Panc1 (cell line): Measurements from ENCODE around the gene MAT2B. TPM values are rescaled to one million over a fixed set of nuclear protein-coding genes. Genes with fewer than 3 reads are reported as not detected.
A peak's percentile ranks its signal among the peaks of the same experiment; 100 is the strongest.

Source experiments
- ATAC-seq: fragments of 200-7000 bp; cut with Tn5 transposase; 2 replicates; pipeline ENCODE4 v1.9.1; 2020; ENCODE audit warnings: mild to moderate bottlenecking, moderate library complexity
- BruUV-seq: library from RNA; stranded (reverse); fragments of 400-500 nt; replicated peaks from 2 replicates; lab custom pipeline; 2021; lab: Mats Ljungman, UMichigan
- CTCF ChIA-PET: fragments of 300-600 bp; sonication (Branson Sonifier 250); formaldehyde crosslinking; loops from one replicate; lab custom pipeline; 2022; ENCODE audit warnings: antibody characterized with exemption; lab: Charles Lee
- POLR2A ChIA-PET: fragments of 300-600 bp; sonication (Branson Sonifier 250); formaldehyde crosslinking; loops from one replicate; lab custom pipeline; 2022; ENCODE audit warnings: antibody characterized with exemption; lab: Charles Lee
- DNase-seq: peaks from one replicate; pipeline ENCODE4 v3.0.0-alpha.2; 2010; ENCODE audit warnings: low read depth, low spot score
- H3K27ac ChIP-seq: 2 replicates; pipeline ENCODE4 v1.5.1; 2011; ENCODE audit warnings: mild to moderate bottlenecking, low read length, inconsistent platforms
- H3K27me3 ChIP-seq: fragments of 200-500 bp; sonication (Bioruptor generic); 2 replicates; pipeline ENCODE4 v1.6.0; 2014; ENCODE audit warnings: low read length, inconsistent platforms; ENCODE audit not compliant: control insufficient read depth, insufficient read depth
- H3K36me3 ChIP-seq: fragments of 200-500 bp; sonication (Bioruptor generic); 2 replicates; pipeline ENCODE4 v1.5.1; 2014; ENCODE audit warnings: inconsistent platforms, mild to moderate bottlenecking, low read length, moderate library complexity; ENCODE audit not compliant: control insufficient read depth, insufficient read depth
- H3K4me1 ChIP-seq: 2 replicates; pipeline ENCODE4 v1.5.1; 2011; ENCODE audit warnings: inconsistent platforms, mild to moderate bottlenecking, low read length, moderate library complexity; ENCODE audit not compliant: control insufficient read depth, insufficient read depth
- H3K4me3 ChIP-seq, 2 experiments: 2 replicates each; pipeline ENCODE4 v1.5.1; 2011 to 2012; ENCODE audit warnings: low read depth in 2 of 2, low read length in 2 of 2, mild to moderate bottlenecking in 2 of 2, inconsistent platforms in 1 of 2, moderate library complexity in 1 of 2
- H3K9me3 ChIP-seq: fragments of 200-500 bp; sonication (Bioruptor generic); 2 replicates; pipeline ENCODE4 v1.5.1; 2014; ENCODE audit warnings: low read depth, mild to moderate bottlenecking, inconsistent platforms, low read length, moderate library complexity; ENCODE audit not compliant: control insufficient read depth, insufficient read depth
- POLR2AphosphoS5 ChIP-seq: IDR thresholded peaks from 2 replicates; pipeline ENCODE4 v1.6.1; 2012; ENCODE audit warnings: mild to moderate bottlenecking, low read depth, low read length, moderate library complexity
- SIN3A ChIP-seq: IDR thresholded peaks from 2 replicates; pipeline ENCODE4 v1.6.1; 2012; ENCODE audit warnings: low read depth, mild to moderate bottlenecking, low read length, moderate library complexity, borderline replicate concordance; ENCODE audit not compliant: insufficient read depth
- TCF7L2 ChIP-seq: IDR thresholded peaks from 2 replicates; pipeline ENCODE4 v1.6.1; 2011; ENCODE audit warnings: mild to moderate bottlenecking, low read depth, low read length, inconsistent platforms
- in situ Hi-C: cut with HindIII; loops from 2 replicates; pipeline ENCODE4 v1.10.0; 2016; ENCODE audit warnings: low sequenced_read_pairs, low pct_unique_long_range_greater_than_20kb
- intact Hi-C: fragments of 100-400 bp; cut with micrococcal nuclease; formaldehyde crosslinking; loops from one replicate; pipeline ENCODE4 v1.10.0; 2022; ENCODE audit not compliant: unreplicated experiment
- total RNA-seq: library from RNA; stranded (reverse); gene quantifications from one replicate; pipeline ENCODE4 v1.2.1, GENCODE V29; 2021; ENCODE audit not compliant: unreplicated experiment
- TF ChIP-seq, protein P1 (sequence below): fragments of 450-650 bp; IDR thresholded peaks from 2 replicates; pipeline ENCODE4 v1.5.1; 2017; ENCODE audit warnings: mild to moderate bottlenecking
- TF ChIP-seq, protein P2 (sequence below), 2 experiments: IDR thresholded peaks; 2 replicates each; pipeline ENCODE4 v1.6.1; 2011 to 2012; ENCODE audit warnings: low read depth in 2 of 2, control low read depth in 1 of 2, low read length in 1 of 2, mild to moderate bottlenecking in 1 of 2, moderate library complexity in 1 of 2; ENCODE audit not compliant: insufficient read depth in 1 of 2

MAT2B gene
- total RNA-seq, 1 experiment from 2014 or later = 52.1 TPM

DNA sequence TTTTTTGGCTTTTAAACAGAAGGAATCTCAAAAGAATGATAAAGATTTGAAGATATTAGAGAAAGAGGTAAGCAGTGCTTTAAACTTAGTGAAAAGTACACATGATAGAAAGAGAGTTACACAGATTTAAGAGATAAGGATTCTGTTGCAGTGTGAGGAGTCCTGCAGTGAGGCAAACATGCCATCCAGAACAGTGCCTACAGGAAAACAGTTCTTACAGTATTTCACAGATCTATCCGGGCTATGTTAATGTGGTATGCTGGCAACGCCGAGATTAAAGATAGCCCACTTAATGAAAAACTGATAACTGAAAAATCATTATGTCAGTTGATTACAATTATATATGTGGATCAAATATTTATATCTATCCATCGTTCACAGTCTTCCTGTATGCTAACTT is 37.7 kb upstream of the MAT2B start:
- Histone ChIP-seq H3K4me1 (peaks cover 8% of the 10 kb centered on the region; the same call in 1 of the 2 replicates), H3K27me3 (no peaks in the 10 kb centered on the region), H3K4me3 (no peak overlapping the region), H3K36me3 (peaks cover 28% of the 10 kb centered on the region), H3K9me3 (no peaks in the 10 kb centered on the region), H3K27ac (no peak overlapping the region)
- CTCF ChIA-PET = no interaction called here
- BruUV-seq = no TSS peak
- no peak for DNase-seq
- ATAC-seq = no peak
- POLR2A ChIA-PET = no interaction called here
- in situ Hi-C loops = no loop called here
- intact Hi-C loops = no loop called here
- TF ChIP-seq, protein P1, sequence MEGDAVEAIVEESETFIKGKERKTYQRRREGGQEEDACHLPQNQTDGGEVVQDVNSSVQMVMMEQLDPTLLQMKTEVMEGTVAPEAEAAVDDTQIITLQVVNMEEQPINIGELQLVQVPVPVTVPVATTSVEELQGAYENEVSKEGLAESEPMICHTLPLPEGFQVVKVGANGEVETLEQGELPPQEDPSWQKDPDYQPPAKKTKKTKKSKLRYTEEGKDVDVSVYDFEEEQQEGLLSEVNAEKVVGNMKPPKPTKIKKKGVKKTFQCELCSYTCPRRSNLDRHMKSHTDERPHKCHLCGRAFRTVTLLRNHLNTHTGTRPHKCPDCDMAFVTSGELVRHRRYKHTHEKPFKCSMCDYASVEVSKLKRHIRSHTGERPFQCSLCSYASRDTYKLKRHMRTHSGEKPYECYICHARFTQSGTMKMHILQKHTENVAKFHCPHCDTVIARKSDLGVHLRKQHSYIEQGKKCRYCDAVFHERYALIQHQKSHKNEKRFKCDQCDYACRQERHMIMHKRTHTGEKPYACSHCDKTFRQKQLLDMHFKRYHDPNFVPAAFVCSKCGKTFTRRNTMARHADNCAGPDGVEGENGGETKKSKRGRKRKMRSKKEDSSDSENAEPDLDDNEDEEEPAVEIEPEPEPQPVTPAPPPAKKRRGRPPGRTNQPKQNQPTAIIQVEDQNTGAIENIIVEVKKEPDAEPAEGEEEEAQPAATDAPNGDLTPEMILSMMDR = no peak
- no peak for TF ChIP-seq POLR2AphosphoS5
- TF ChIP-seq, protein P2, sequence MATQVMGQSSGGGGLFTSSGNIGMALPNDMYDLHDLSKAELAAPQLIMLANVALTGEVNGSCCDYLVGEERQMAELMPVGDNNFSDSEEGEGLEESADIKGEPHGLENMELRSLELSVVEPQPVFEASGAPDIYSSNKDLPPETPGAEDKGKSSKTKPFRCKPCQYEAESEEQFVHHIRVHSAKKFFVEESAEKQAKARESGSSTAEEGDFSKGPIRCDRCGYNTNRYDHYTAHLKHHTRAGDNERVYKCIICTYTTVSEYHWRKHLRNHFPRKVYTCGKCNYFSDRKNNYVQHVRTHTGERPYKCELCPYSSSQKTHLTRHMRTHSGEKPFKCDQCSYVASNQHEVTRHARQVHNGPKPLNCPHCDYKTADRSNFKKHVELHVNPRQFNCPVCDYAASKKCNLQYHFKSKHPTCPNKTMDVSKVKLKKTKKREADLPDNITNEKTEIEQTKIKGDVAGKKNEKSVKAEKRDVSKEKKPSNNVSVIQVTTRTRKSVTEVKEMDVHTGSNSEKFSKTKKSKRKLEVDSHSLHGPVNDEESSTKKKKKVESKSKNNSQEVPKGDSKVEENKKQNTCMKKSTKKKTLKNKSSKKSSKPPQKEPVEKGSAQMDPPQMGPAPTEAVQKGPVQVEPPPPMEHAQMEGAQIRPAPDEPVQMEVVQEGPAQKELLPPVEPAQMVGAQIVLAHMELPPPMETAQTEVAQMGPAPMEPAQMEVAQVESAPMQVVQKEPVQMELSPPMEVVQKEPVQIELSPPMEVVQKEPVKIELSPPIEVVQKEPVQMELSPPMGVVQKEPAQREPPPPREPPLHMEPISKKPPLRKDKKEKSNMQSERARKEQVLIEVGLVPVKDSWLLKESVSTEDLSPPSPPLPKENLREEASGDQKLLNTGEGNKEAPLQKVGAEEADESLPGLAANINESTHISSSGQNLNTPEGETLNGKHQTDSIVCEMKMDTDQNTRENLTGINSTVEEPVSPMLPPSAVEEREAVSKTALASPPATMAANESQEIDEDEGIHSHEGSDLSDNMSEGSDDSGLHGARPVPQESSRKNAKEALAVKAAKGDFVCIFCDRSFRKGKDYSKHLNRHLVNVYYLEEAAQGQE (IDR thresholded peaks at IDR 0.05; ENCODE audit: insufficient read depth in 1 of 2, low read depth in 2 of 2, low read length in 1 of 2) = no peak
- no peak for TF ChIP-seq SIN3A
- TF ChIP-seq TCF7L2 = no peak

DNA sequence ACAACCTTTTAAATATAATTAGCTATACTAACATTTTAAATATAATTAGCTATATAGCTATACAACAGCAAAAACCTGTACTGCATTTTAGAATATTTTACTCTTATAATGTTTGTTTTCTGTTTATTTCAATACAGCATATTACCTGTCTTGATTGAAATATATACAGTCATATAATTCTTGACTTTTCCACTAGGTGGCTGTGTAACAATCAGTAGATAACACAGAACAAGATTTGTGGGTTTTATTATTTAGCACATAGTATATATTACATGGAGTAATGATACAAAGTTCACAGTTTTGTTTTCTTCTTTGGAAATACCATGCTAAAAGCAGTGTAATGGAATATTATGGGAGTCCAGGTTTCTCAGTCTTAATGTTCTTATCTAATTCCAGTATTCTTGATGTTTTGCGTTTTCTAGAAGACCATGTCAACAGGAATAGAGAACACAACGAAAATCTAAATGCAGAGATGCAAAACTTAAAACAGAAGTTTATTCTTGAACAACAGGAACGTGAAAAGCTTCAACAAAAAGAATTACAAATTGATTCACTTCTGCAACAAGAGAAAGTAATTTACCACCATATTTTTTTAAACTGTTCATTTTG is 31.7 kb upstream of the MAT2B start:
- H3K9me3 ChIP-seq = no peaks in the 10 kb centered on the region
- BruUV-seq = no TSS peak
- ATAC-seq (0 out of 2 replicates have a peak, but pooled peaks have one; percentile 66), DNase-seq (no peak)
- CTCF ChIA-PET = no interaction called here
- H3K4me3 ChIP-seq = no peak overlapping the region
- no peak overlapping the region for H3K27ac ChIP-seq
- in situ Hi-C loops = no loop called here
- TF ChIP-seq, protein P2 (IDR thresholded peaks at IDR 0.05; ENCODE audit: insufficient read depth in 1 of 2, low read depth in 2 of 2, low read length in 1 of 2) = no peak
- TF ChIP-seq, protein P1 = peak; percentile 33; the same call in 1 of the 2 replicates
- H3K27me3 ChIP-seq = no peaks in the 10 kb centered on the region
- no peaks in the 10 kb centered on the region; the same call in 1 of the 2 replicates for H3K4me1 ChIP-seq
- intact Hi-C loops = no loop called here
- POLR2A ChIA-PET = interaction anchor here (0.6 kb wide), 1 partner anchor 1364 kb away, joined by 5 read pairs; no protein-coding TSS in a partner anchor
- peaks cover 47% of the 10 kb centered on the region for H3K36me3 ChIP-seq
